ENCODE measurements around the gene RGS11. TPM values are rescaled to one million over a fixed set of nuclear protein-coding genes. Genes with fewer than 3 reads are reported as not detected.

RGS11 gene
- total RNA-seq, 1 donor from 2014 or later: 2.4 TPM

DNA sequence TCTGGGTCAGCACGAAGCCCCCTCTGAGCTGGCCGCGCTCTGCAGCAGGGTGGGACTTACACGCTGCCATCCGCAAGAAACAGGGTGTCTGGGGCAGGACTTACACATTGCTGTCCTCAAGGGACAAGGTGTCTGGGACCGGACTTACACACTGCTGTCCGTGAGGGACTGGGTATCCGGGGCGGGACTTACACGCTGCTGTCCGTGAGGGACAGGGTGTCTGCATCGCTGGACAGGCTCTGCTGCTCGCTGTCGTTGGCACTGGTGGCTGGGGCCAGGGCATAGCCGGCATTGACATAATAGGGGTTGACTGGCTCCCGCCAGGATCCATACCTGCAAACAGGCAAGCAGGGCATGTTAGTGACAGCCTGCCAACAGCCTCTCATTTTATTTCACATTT, 38.6 kb upstream of the RGS11 start:
- TF ChIP-seq, protein P1, sequence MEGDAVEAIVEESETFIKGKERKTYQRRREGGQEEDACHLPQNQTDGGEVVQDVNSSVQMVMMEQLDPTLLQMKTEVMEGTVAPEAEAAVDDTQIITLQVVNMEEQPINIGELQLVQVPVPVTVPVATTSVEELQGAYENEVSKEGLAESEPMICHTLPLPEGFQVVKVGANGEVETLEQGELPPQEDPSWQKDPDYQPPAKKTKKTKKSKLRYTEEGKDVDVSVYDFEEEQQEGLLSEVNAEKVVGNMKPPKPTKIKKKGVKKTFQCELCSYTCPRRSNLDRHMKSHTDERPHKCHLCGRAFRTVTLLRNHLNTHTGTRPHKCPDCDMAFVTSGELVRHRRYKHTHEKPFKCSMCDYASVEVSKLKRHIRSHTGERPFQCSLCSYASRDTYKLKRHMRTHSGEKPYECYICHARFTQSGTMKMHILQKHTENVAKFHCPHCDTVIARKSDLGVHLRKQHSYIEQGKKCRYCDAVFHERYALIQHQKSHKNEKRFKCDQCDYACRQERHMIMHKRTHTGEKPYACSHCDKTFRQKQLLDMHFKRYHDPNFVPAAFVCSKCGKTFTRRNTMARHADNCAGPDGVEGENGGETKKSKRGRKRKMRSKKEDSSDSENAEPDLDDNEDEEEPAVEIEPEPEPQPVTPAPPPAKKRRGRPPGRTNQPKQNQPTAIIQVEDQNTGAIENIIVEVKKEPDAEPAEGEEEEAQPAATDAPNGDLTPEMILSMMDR (IDR thresholded peaks at IDR 0.05; ENCODE audit: unreplicated experiment): no peak
- Mint-ChIP-seq H3K4me3 (ENCODE audit: low read depth) (no peak overlapping the region), H3K36me3 (ENCODE audit: insufficient read depth) (peaks cover 4% of the 10 kb centered on the region)

GRCh38 chr16:311725-312124, 36.0 kb upstream of the RGS11 start:
- H3K4me3 Mint-ChIP-seq (ENCODE audit: low read depth): no peak overlapping the region
- no peaks in the 10 kb centered on the region for H3K9me3 Mint-ChIP-seq (ENCODE audit: low read depth)
- DNase-seq (ENCODE audit: low spot score, unreplicated experiment): no peak
- H3K27ac Mint-ChIP-seq: peak overlapping the region; percentile 85
- H3K27me3 Mint-ChIP-seq: no peaks in the 10 kb centered on the region
- H3K36me3 Mint-ChIP-seq (ENCODE audit: insufficient read depth): peaks cover 4% of the 10 kb centered on the region
- TF ChIP-seq, protein P1 (IDR thresholded peaks at IDR 0.05; ENCODE audit: unreplicated experiment): no peak
- H3K4me1 Mint-ChIP-seq (ENCODE audit: low read depth): no peaks in the 10 kb centered on the region

More for the DNA sequence above, 38.6 kb upstream of the RGS11 start:
- DNase-seq (ENCODE audit: low spot score, unreplicated experiment): no peak
- Mint-ChIP-seq H3K4me1 (ENCODE audit: low read depth) (peaks cover 2% of the 10 kb centered on the region), H3K27ac (no peak overlapping the region), H3K27me3 (no peaks in the 10 kb centered on the region), H3K9me3 (ENCODE audit: low read depth) (no peaks in the 10 kb centered on the region)

- Mint-ChIP-seq H3K4me3 (ENCODE audit: low read depth) (no peak overlapping the region), H3K9me3 (ENCODE audit: low read depth) (no peaks in the 10 kb centered on the region), H3K27me3 (no peaks in the 10 kb centered on the region), H3K4me1 (ENCODE audit: low read depth) (no peaks in the 10 kb centered on the region), H3K36me3 (ENCODE audit: insufficient read depth) (peaks cover 5% of the 10 kb centered on the region), H3K27ac (no peak overlapping the region)
- no peak for DNase-seq (ENCODE audit: low spot score, unreplicated experiment)
- TF ChIP-seq, protein P1 (IDR thresholded peaks at IDR 0.05; ENCODE audit: unreplicated experiment): no peak
These were observed 33.7 kb upstream of the RGS11 start for GRCh38 chr16:309476-309875.

DNA sequence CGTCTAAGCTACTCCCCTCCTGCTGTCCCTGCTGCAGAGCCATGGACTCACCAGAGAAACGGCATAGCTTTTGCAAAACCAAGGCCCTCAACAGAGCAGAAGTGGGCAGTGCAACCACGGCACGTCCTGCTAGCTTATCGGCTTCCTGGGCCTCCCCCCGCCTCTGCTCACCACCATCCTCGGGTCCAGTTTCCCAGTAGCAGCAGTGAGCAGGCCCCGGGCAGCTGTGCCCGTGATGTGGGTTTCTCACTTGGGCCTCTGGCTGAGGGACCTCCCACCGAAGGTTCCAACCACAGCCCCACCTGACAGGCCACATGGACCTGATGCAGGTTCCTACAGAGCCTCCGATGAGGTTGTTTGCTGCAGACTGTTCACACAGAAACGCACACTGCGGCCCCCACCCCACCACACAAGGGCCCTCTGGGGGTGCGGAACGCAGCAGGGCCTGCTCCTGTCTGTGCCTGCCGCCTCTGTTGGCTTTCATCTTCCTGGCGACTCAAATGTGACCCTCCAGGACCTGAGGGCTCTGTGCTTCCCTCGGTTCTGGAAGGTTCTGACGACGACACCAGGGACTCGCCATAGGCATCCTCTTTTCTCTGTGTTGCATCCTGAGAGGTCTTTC, 32.1 kb upstream of the RGS11 start:
- Mint-ChIP-seq H3K4me3 (ENCODE audit: low read depth) (no peak overlapping the region), H3K27me3 (no peaks in the 10 kb centered on the region), H3K27ac (no peak overlapping the region), H3K36me3 (ENCODE audit: insufficient read depth) (peaks cover 6% of the 10 kb centered on the region), H3K4me1 (ENCODE audit: low read depth) (no peaks in the 10 kb centered on the region), H3K9me3 (ENCODE audit: low read depth) (no peaks in the 10 kb centered on the region)
- TF ChIP-seq, protein P1 (IDR thresholded peaks at IDR 0.05; ENCODE audit: unreplicated experiment): no peak
- no peak for DNase-seq (ENCODE audit: low spot score, unreplicated experiment)

GRCh38 chr16:306911-307370, 31.2 kb upstream of the RGS11 start:
- Mint-ChIP-seq H3K27ac (no peak overlapping the region), H3K9me3 (ENCODE audit: low read depth) (no peaks in the 10 kb centered on the region), H3K27me3 (no peaks in the 10 kb centered on the region), H3K4me3 (ENCODE audit: low read depth) (no peak overlapping the region), H3K4me1 (ENCODE audit: low read depth) (no peaks in the 10 kb centered on the region), H3K36me3 (ENCODE audit: insufficient read depth) (peaks cover 3% of the 10 kb centered on the region)
- DNase-seq (ENCODE audit: low spot score, unreplicated experiment): no peak
- TF ChIP-seq, protein P1 (IDR thresholded peaks at IDR 0.05; ENCODE audit: unreplicated experiment): no peak

Measured in progenitor cell of endocrine pancreas (in vitro differentiated cells).